Thyroid gland (tissue), 4 donors: Measurements from ENCODE around the gene AP2B1. TPM values are rescaled to one million over a fixed set of nuclear protein-coding genes. Genes with fewer than 3 reads are reported as not detected.

ENCODE experiments used
- DNase-seq, 2 donors: peaks; one replicate each; pipeline ENCODE4 v3.0.0-alpha.2; 2019
- H3K27ac ChIP-seq, 3 donors: fragments of 200-600 bp; sonication (generic); 1 replicate in 2 of 3; 2 replicates in 1 of 3; pipeline ENCODE4 v1.5.1; 2016 to 2019; ENCODE audit warnings: mild to moderate bottlenecking in 1 of 3, moderate library complexity in 1 of 3
- H3K27me3 ChIP-seq: fragments of 200-600 bp; sonication (generic); one replicate; pipeline ENCODE4 v1.5.1; 2019
- H3K36me3 ChIP-seq, 2 donors: fragments of 200-600 bp; sonication (generic); one replicate each; pipeline ENCODE4 v1.5.1; 2016 to 2019
- H3K4me1 ChIP-seq, 2 donors: fragments of 200-600 bp; sonication (generic); one replicate each; pipeline ENCODE4 v1.5.1; 2017 to 2019
- H3K4me3 ChIP-seq, 3 donors: fragments of 200-600 bp; sonication (generic); replicated peaks in 1 of 3; 1 replicate in 2 of 3; 2 replicates in 1 of 3; pipeline ENCODE4 v1.5.1; 2016; ENCODE audit warnings: mild to moderate bottlenecking in 1 of 3
- H3K9me3 ChIP-seq: fragments of 200-600 bp; sonication (generic); one replicate; pipeline ENCODE4 v1.5.1; 2017
- POLR2A ChIP-seq, 2 donors: fragments of 450-650 bp; IDR thresholded peaks; one replicate each; pipeline ENCODE4 v1.6.1; 2017; ENCODE audit warnings: antibody characterized with exemption in 2 of 2, mild to moderate bottlenecking in 2 of 2, moderate library complexity in 1 of 2
- WGBS, 2 donors: methylation state at CpG; one replicate each; pipeline ENCODE4 v1.1.5; 2017; 5-methylcytosine and 5-hydroxymethylcytosine counted together
- intact Hi-C: fragments of 100-400 bp; cut with DNase I; formaldehyde crosslinking; loops from one replicate; pipeline ENCODE4 v1.15.1; 2023
- total RNA-seq, 4 donors: library from RNA; depleted of rRNA; stranded (reverse); fragments of >200 nt; gene quantifications; one replicate each; pipeline ENCODE4 v1.2.3, GENCODE V29; 2016
- TF ChIP-seq, protein P1 (sequence below), 6 experiments: fragments of 200-600 bp in 3 of 6; fragments of 450-650 bp in 3 of 6; sonication (generic) in 3 of 6; IDR thresholded peaks; one replicate each; pipeline ENCODE4 v1.5.1; 2016 to 2019; ENCODE audit warnings: antibody characterized with exemption in 6 of 6, mild to moderate bottlenecking in 2 of 6, inconsistent platforms in 1 of 6, moderate library complexity in 1 of 6

Gene AP2B1
- total RNA-seq, 4 donors from 2014 or later: 105 to 162 (median 122) TPM

DNA sequence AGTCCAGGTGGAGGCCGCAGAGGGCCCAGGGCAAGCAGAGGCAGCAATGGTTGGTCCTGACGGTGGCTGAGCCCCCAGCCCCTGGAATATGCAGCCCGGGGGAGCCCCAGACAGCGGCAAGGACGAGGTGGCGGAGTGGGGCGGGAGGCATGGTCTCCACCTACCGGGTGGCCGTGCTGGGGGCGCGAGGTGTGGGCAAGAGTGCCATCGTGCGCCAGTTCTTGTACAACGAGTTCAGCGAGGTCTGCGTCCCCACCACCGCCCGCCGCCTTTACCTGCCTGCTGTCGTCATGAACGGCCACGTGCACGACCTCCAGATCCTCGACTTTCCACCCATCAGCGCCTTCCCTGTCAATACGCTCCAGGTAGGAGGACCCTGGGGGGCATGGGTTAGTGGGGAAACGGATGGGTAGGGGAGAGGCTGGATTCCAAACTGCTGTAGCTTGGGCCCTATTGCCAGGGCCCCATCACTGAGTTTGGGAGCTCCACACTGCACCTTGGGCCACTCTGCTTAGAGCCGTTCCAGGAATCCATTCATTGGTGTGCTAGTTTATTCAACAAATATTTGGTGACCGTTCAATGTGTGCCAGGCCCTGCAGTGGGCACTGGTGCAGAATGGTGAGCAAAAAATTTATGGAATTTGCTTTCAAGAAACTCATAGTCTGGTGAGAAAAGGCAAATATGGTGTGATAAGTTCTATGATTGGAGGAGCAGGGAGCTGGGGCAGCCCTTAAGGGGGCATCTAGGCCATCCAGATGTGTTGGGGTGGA is 148.1 kb downstream of the AP2B1 start:
- TF ChIP-seq, protein P1, sequence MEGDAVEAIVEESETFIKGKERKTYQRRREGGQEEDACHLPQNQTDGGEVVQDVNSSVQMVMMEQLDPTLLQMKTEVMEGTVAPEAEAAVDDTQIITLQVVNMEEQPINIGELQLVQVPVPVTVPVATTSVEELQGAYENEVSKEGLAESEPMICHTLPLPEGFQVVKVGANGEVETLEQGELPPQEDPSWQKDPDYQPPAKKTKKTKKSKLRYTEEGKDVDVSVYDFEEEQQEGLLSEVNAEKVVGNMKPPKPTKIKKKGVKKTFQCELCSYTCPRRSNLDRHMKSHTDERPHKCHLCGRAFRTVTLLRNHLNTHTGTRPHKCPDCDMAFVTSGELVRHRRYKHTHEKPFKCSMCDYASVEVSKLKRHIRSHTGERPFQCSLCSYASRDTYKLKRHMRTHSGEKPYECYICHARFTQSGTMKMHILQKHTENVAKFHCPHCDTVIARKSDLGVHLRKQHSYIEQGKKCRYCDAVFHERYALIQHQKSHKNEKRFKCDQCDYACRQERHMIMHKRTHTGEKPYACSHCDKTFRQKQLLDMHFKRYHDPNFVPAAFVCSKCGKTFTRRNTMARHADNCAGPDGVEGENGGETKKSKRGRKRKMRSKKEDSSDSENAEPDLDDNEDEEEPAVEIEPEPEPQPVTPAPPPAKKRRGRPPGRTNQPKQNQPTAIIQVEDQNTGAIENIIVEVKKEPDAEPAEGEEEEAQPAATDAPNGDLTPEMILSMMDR (IDR thresholded peaks at IDR 0.05): peak in 1 of 6 experiments; percentile 28
- no peak for TF ChIP-seq POLR2A (IDR thresholded peaks at IDR 0.05)
- DNase-seq: peak; percentile 58 to 80
- Histone ChIP-seq H3K9me3 (no peaks in the 10 kb centered on the region), H3K27me3 (no peaks in the 10 kb centered on the region), H3K4me1 (peaks cover 27% of the 10 kb centered on the region in 2 donors), H3K27ac (peak overlapping the region in 2 of 3 donors; percentile 37 to 76), H3K36me3 (no peaks in the 10 kb centered on the region), H3K4me3 (no peak overlapping the region)
- intact Hi-C loops: no loop called here
- WGBS, 2 donors: 49 to 51% methylated on average over 16 to 29 of the region's 29 CpGs

DNA sequence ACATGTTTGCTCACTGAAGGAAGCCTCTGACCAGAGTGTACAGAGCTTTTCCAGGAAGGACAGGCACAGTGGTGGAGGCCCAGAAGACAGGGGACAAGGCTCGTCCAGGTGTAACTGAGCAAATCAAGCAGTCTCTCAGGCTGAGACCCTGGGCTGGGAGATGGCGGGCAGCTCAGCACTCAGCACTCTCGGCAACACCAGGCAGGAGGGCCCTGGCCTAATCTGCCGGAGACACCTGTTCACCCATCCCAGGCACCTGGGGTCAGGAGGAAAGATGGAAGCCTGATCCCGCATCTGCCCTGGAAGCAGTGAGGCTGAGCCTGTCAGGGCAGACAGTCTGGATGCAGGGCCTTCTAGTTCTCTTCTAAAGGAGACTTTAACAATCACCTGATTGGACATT is 149.1 kb downstream of the AP2B1 start:
- no peak overlapping the region for H3K4me3 ChIP-seq
- peaks cover 19 to 24% of the 10 kb centered on the region in 2 donors for H3K4me1 ChIP-seq
- 92 to 97% methylated on average over 5 of the region's 5 CpGs for WGBS, 2 donors
- no peaks in the 10 kb centered on the region for H3K9me3 ChIP-seq
- H3K36me3 ChIP-seq: no peaks in the 10 kb centered on the region
- intact Hi-C loops: no loop called here
- TF ChIP-seq, protein P1 (IDR thresholded peaks at IDR 0.05): no peak
- no peak for TF ChIP-seq POLR2A (IDR thresholded peaks at IDR 0.05)
- H3K27ac ChIP-seq: peak overlapping the region in 2 of 3 donors; percentile 7 to 76
- H3K27me3 ChIP-seq: peaks cover 4% of the 10 kb centered on the region
- no peak for DNase-seq

DNA sequence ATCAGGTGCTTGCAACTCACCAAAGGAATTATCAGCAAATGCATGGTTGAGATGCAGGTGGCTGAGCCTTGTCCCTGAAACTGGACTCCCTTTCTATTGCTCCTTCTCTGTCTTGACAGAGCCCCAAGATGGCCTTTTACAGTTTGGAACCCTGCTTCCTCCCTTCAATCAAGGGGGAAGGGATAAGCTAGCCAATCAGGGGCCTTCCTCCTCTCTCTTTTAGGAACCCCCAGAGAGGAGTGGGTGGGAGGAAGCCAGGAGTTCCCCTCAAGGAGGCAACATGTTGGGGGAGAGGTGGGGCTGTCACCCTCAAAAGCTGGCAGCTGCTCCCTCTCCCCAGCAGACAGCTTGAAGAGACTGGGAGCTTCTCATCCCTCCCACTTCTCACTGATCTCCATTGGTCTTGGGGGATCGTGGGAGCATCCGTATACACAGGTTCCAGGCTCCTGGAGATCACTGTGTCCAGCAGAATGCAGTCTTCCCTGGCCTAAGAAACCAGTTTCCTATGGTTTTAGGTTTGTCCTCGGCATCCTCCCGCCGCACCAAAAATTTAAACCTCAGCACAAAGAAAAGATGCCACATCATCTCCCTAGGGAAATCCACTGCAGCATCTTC is 151.5 kb downstream of the AP2B1 start:
- intact Hi-C loops: no loop called here
- H3K36me3 ChIP-seq: no peaks in the 10 kb centered on the region

DNA sequence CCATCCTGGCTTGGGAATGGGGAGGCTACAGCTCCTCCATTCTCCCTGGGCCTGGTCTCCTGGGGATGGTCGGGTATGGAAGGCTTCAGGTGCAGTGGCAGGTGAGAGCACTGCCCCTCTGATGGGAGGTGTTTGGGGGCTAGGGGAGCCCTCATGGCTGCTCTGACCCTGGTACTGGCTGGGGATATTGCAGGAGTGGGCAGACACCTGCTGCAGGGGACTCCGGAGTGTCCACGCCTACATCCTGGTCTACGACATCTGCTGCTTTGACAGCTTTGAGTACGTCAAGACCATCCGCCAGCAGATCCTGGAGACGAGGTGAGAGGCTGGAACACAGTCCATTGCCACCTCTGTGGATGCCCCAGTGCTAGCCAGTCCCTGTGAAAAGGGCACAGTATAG is 153.1 kb downstream of the AP2B1 start:
- Histone ChIP-seq H3K4me3 (no peak overlapping the region), H3K36me3 (no peaks in the 10 kb centered on the region), H3K4me1 (peaks cover 9 to 17% of the 10 kb centered on the region in 2 donors), H3K27ac (no peak overlapping the region), H3K27me3 (peaks cover 6% of the 10 kb centered on the region), H3K9me3 (no peaks in the 10 kb centered on the region)
- WGBS, 2 donors: 94 to 95% methylated on average over 6 to 7 of the region's 7 CpGs
- DNase-seq: no peak
- intact Hi-C loops: no loop called here
- no peak for TF ChIP-seq POLR2A (IDR thresholded peaks at IDR 0.05)
- TF ChIP-seq, protein P1 (IDR thresholded peaks at IDR 0.05): no peak

More for the DNA sequence above, 151.5 kb downstream of the AP2B1 start:
- no peak for TF ChIP-seq POLR2A (IDR thresholded peaks at IDR 0.05)
- TF ChIP-seq, protein P1 (IDR thresholded peaks at IDR 0.05): no peak
- DNase-seq: no peak
- no peak overlapping the region for H3K27ac ChIP-seq
- H3K9me3 ChIP-seq: no peaks in the 10 kb centered on the region
- no peak overlapping the region for H3K4me3 ChIP-seq
- peaks cover 6% of the 10 kb centered on the region for H3K27me3 ChIP-seq
- WGBS, 2 donors: 86 to 90% methylated on average over 5 of the region's 5 CpGs
- H3K4me1 ChIP-seq: peaks cover 14 to 22% of the 10 kb centered on the region in 2 donors
